Caki2 (cell line): ENCODE results near the gene ZBTB42. TPM values are rescaled to one million over a fixed set of nuclear protein-coding genes. Genes with fewer than 3 reads are reported as not detected.
"Not testable (repeated sequence)": the region's sequence is repeated elsewhere in the genome, so short reads cannot be mapped to it uniquely, and the experiment has no call there.

Source experiments
- DNase-seq: peaks from one replicate; pipeline ENCODE4 v3.0.0-alpha.2; 2015; ENCODE audit warnings: low read depth
- in situ Hi-C: cut with HindIII; loops from 2 replicates; pipeline ENCODE4 v1.10.0; 2016; ENCODE audit warnings: low sequenced_read_pairs, low pct_unique_long_range_greater_than_20kb, mixed read lengths
- total RNA-seq: library from RNA; depleted of rRNA; stranded (reverse); fragments of >200 nt; shearing (Covaris generic); gene quantifications from 2 replicates; pipeline ENCODE4 v1.2.3, GENCODE V29; 2014; ENCODE audit warnings: low replicate concordance

ZBTB42 gene
- total RNA-seq, 1 experiment from 2014 or later, result 7.6 TPM

- DNase-seq, result no peak
- in situ Hi-C loops, result no loop called here
Measured at GRCh38 chr14:104820669-104821228, 19.8 kb downstream of the ZBTB42 start.

DNA sequence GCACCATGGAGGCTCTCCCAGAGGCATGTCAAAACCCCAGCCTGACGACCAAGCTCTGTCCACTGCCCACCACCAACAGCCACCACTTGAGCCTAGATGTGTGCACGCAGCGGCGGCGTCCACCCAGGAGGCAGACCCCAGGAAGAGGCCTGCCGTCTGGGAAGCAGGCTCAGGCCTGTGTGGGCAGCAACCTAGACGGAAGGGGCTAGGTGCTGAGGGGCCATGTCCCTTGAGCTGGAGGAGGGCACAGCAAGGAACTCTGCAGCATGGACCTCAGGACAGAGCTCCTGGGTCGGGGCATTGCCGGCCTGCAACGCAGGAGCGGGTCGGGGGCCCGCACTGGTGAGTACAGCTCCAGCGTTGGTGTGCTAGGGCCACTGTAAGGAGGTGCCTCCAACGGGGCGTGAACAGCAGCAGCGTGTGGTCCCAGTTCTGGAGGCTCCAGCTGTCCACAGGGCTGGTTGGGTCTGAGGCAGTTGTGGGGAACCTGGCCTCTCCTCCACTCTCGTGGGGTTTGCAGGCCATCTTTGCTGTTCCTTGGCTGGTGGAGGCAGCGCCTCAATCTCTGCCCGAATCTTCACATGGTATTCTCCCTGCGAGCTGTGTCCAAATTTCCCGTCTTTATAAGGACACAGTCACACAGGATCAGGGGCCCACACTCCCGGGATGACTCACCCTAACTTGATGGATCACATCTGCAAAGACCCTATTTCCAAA is 20.5 kb downstream of the ZBTB42 start:
- no peak for DNase-seq
- in situ Hi-C loops, result no loop called here

DNA sequence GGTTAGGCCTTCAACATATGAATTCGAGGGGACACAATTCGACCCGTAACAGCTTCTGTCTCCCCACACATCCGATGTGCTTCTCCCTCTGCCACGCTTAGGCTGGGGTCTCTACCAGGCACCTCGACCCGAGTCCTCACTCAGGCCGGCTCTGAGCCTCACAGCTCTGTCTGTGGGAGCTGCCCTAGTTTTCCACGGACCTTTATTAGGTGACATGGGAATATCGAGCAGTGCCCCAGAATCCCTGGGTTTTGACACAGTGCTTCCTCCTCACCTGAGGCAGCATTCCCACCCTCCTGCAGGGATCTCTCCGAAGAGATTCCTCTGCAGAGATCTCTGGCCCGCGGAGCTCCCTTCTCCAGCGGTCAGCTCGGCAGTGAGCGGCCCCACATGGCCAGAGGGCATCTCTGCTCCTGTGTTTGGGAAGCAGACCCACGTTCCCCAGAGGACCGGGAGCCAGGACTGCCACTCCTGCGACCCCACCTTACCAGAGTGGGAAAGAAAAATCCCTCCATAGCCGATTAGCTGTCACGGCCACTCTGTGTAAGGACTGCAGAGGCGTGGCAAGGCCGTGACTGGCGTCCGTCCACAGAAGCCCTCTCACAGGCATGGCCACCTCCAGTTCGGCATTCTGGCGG is 21.2 kb downstream of the ZBTB42 start:
- no peak for DNase-seq
- in situ Hi-C loops, result no loop called here

GRCh38 chr14:104822821-104823615 is 22.1 kb downstream of the ZBTB42 start:
- in situ Hi-C loops, result no loop called here
- DNase-seq, result no peak

- in situ Hi-C loops, result no loop called here
- no peak for DNase-seq
Measured at GRCh38 chr14:104824353-104824997, 23.6 kb downstream of the ZBTB42 start.

GRCh38 chr14:104826189-104826860 is 25.4 kb downstream of the ZBTB42 start:
- peak; percentile 53 for DNase-seq
- in situ Hi-C loops, result no loop called here

GRCh38 chr14:104826861-104827176 is 25.9 kb downstream of the ZBTB42 start:
- in situ Hi-C loops, result no loop called here
- DNase-seq, result no peak

DNA sequence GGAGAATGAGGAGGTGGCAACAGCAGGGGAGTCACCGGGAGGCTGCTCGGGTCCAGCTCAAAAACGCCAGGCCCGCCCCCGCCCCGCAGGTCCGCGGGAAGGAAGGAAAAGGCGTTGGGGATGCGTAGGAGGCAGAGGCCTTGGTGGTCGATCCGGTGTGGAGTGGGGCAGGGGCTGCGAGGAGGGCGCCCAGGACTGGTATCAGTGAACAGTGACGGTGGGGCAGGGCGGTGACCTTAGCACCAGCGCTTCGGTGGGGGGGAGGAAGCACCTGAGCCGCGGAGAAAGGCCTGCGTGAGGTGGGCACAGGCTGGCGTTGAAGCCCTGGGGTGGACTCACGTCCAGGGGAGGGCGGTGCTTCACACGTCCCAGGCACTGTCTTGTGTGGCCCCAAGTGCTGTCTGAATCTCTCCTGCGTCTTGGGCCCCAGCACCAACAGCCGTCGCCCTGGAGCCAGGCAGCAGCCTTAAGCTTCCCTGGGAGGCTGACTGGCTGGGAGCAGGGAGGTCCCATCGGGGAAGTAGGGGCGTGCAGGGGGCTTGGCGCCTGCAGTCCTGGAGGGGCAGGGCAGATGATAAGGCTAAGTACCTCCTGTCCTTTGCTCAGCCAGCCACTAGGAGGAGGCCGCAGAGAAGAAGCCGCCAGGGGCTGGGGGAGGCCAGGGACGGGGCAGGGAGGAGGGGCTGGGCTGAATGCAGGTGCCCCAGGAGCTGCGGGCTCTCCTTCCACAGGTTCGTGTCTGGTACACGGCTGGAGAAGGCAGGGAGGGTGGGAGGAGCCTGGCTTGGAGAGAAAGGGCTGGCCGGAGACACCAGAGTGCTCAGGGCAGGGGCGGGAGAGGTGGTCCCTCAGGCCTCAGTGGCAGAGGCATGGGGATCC is 26.5 kb downstream of the ZBTB42 start:
- in situ Hi-C loops, result no loop called here

GRCh38 chr14:104830781-104831180 is 29.9 kb downstream of the ZBTB42 start:
- in situ Hi-C loops, result no loop called here
- DNase-seq, result no peak

More for the DNA sequence above, 26.5 kb downstream of the ZBTB42 start:
- peak; percentile 32 for DNase-seq

- in situ Hi-C loops, DNase-seq: not testable (repeated sequence)
Measured at GRCh38 chr14:104836171-104836935, 35.5 kb downstream of the ZBTB42 start.

DNA sequence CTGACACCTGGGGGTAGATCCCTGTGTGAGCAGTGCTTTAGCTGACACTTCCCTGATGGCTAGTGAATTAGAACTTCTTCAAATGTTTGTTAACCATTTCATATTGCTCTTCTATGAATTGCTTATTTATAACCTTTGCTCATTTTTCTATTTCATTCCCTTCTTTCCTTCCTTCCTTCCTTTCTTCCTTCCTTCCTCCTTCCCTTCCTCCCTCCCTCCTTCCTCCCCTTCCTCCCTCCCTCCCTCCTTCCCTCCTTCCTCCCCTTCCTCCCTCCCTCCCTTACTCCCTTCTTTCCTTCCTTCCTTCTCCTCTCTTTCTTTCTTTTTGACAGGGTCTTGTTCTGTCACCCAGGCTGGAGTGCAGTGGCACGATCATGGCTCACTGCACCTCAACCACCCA is 40.8 kb downstream of the ZBTB42 start:
- no peak for DNase-seq
- in situ Hi-C loops, result no loop called here

DNA sequence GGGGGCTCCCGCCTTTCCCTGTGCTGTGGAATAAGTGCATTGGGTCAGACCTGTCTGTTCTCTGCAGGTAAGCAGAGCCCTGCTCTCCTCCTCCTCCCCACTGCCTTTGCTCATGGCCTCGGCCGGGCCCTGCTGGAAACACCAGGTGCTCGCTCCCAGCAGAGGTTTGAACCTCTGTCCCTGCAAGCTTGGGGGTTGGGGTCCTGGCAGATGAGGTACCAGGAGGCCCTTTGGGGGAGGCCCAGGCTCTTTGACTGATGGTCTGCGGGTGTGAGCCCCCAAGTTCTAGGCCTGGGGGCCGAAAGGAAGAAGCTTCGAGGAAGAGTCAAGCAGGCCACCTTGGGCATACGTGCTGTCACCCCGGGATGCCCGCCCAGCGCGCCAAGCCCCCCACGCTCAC is 42.1 kb downstream of the ZBTB42 start:
- in situ Hi-C loops, result no loop called here

DNA sequence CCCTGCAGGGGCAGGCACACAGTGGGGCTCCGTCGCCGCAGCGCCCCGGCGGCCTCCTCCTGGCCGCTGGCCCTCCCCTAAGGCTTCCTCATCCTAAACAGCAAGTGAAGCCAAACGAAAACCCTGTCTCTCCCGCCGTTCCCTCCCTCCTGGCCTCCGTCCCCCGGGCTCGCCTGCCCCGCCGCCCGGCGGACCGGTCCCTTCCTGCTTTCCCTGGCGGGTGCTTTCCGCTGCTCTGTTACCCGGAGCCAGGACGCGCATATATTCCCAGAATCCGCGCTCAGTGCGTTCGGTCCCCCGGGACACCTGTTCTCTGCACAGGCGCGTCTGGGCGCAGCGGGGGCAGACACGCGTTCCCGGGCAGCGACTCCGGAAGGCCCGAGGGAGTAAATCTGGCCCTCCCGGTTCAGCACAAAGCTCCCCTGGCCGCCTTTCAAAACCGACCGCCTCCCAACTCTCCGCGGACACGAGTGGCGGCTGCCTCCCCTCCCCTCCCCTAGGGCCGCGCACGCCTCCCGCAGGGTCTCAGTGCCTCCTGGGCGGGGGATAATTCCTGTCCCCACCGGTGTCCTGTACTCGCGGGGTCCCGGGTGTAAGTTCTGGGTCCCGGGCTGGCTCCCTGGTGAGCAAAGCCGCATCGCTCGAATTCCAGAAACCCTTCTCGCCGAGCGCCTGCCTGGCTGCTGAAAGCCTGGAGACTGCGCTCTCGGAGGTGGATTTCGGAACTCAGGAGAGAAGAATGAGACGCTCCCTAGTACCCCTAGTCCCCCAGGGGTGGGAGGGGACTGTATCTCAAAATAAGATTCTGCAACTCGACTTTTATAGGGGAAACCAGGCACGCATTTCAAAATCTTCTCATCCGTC is 42.8 kb downstream of the ZBTB42 start:
- in situ Hi-C loops, result no loop called here
- DNase-seq, result no peak

More for the DNA sequence above, 42.1 kb downstream of the ZBTB42 start:
- no peak for DNase-seq

DNA sequence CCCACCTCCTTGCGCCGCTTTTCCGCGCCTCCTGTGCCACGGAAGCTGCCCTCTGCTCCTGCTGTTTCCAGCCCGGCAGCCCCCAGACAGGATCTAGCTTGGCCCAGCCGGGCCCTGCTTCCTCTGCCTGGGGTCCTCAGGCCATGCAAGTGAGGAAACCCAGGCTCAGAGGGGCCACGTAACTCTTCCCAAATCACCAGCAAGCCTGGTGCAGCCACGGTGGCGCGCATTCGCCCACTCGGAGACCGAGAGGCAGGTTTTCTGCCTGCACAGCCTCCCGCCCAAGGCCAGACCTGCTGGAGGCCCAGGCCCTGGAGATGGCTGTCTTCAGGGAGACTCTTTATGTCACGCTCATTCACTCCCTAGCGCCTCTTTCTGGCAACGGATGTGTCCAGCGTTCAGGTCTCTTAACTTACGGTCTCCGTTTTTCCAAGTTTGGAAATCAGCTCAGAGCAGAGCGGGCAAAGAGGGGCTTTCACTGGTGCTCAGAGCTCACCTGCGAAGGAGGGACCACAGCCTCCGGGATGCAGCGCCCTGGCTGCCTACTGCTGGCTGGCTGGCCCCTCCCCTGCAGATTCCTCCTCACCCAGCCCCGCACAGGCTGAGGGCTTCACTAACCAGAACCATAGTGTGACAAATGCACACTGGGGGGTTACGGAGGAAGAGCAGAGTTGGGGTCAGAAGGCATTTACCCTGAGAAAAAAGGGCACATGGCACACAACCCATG is 43.6 kb downstream of the ZBTB42 start:
- no peak for DNase-seq
- in situ Hi-C loops, result no loop called here

- in situ Hi-C loops, result no loop called here
- DNase-seq, result no peak
Measured at GRCh38 chr14:104845033-104845666, 44.2 kb downstream of the ZBTB42 start.
